ENCODE measurements around the gene C2CD4C.
"Not testable (repeated sequence)": the region's sequence is repeated elsewhere in the genome, so short reads cannot be mapped to it uniquely, and the experiment has no call there.

Gene C2CD4C

GRCh38 chr19:411723-412355 lies 2.9 kb upstream of the C2CD4C start:
- H3K4me3 ChIP-seq (ENCODE audit: low read length): no peak overlapping the region
- no peak for DNase-seq (ENCODE audit: low read depth)
- TF ChIP-seq CTCF (conservative IDR thresholded peaks at IDR 0.05; ENCODE audit: low read length): no peak

GRCh38 chr19:411121-411722 lies 2.3 kb upstream of the C2CD4C start:
- H3K4me3 ChIP-seq (ENCODE audit: low read length); DNase-seq (ENCODE audit: low read depth): not testable (repeated sequence)

- TF ChIP-seq CTCF (conservative IDR thresholded peaks at IDR 0.05; ENCODE audit: low read length): no peak
- H3K4me3 ChIP-seq (ENCODE audit: low read length): no peak overlapping the region
- DNase-seq (ENCODE audit: low read depth): no peak
Observed at GRCh38 chr19:410243-410781, 1.4 kb upstream of the C2CD4C start.

GRCh38 chr19:409516-410242 lies 732 bp upstream of the C2CD4C start:
- DNase-seq (ENCODE audit: low read depth): no peak
- no peak overlapping the region for H3K4me3 ChIP-seq (ENCODE audit: low read length)
- TF ChIP-seq CTCF (conservative IDR thresholded peaks at IDR 0.05; ENCODE audit: low read length): no peak

- H3K4me3 ChIP-seq (ENCODE audit: low read length): no peak overlapping the region
- no peak for DNase-seq (ENCODE audit: low read depth)
- no peak for TF ChIP-seq CTCF (conservative IDR thresholded peaks at IDR 0.05; ENCODE audit: low read length)
Observed at GRCh38 chr19:408441-408901, 476 bp downstream of the C2CD4C start.

GRCh38 chr19:407511-408440 lies 1.2 kb downstream of the C2CD4C start:
- no peak for TF ChIP-seq CTCF (conservative IDR thresholded peaks at IDR 0.05; ENCODE audit: low read length)
- no peak for DNase-seq (ENCODE audit: low read depth)
- no peak overlapping the region for H3K4me3 ChIP-seq (ENCODE audit: low read length)
